Osteoblast (primary cell): ENCODE measurements around the gene PLSCR4. TPM values are rescaled to one million over a fixed set of nuclear protein-coding genes. Genes with fewer than 3 reads are reported as not detected.

ENCODE experiments used
- DNase-seq: peaks from one replicate; pipeline ENCODE4 v3.0.0; 2011; ENCODE audit warnings: low spot score, mixed read lengths; ENCODE audit not compliant: insufficient read length; ENCODE audit errors: missing footprints
- H2AFZ ChIP-seq: 2 replicates; pipeline ENCODE4 v1.6.0; 2011; ENCODE audit warnings: mild to moderate bottlenecking, low read length
- H3K27ac ChIP-seq: 2 replicates; pipeline ENCODE4 v1.5.1; 2011; ENCODE audit warnings: mild to moderate bottlenecking, low read depth, low read length, moderate library complexity
- H3K27me3 ChIP-seq: 2 replicates; pipeline ENCODE4 v1.6.0; 2012; ENCODE audit warnings: mild to moderate bottlenecking, control low read depth, inconsistent platforms, low read length, moderate library complexity; ENCODE audit not compliant: insufficient read depth
- H3K36me3 ChIP-seq: 2 replicates; pipeline ENCODE4 v1.5.1; 2011; ENCODE audit warnings: mild to moderate bottlenecking, low read length, control low read depth, moderate library complexity; ENCODE audit not compliant: insufficient read depth
- H3K4me1 ChIP-seq: 2 replicates; pipeline ENCODE4 v1.5.1; 2011; ENCODE audit warnings: mild to moderate bottlenecking, low read length, control low read depth, moderate library complexity; ENCODE audit not compliant: insufficient read depth
- H3K4me2 ChIP-seq: 2 replicates; pipeline ENCODE4 v1.6.0; 2011; ENCODE audit warnings: mild to moderate bottlenecking, low read length; ENCODE audit not compliant: insufficient read depth
- H3K4me3 ChIP-seq: fragments of 200-600 bp; sonication (generic); 3 replicates; pipeline ENCODE4 v1.5.1; 2012; ENCODE audit warnings: mild to moderate bottlenecking, low read length, inconsistent platforms; ENCODE audit not compliant: insufficient read depth
- H3K79me2 ChIP-seq: 2 replicates; pipeline ENCODE4 v1.6.0; 2012; ENCODE audit warnings: mild to moderate bottlenecking, low read length, control low read depth, inconsistent platforms; ENCODE audit not compliant: insufficient read depth
- H3K9me3 ChIP-seq: 2 replicates; pipeline ENCODE4 v1.5.1; 2011; ENCODE audit warnings: low read depth, low read length, control low read depth
- H4K20me1 ChIP-seq: 2 replicates; pipeline ENCODE4 v1.6.0; 2012; ENCODE audit warnings: mild to moderate bottlenecking, low read length, control low read depth; ENCODE audit not compliant: insufficient read depth
- CTCF ChIP-seq: IDR thresholded peaks from 2 replicates; pipeline ENCODE4 v1.5.1; 2011; ENCODE audit warnings: mild to moderate bottlenecking, low read depth, low read length, moderate library complexity; ENCODE audit errors: extremely low read depth
- total RNA-seq: library from RNA; depleted of rRNA; stranded (reverse); fragments of >200 nt; gene quantifications from 2 replicates; pipeline ENCODE4 v1.2.3, GENCODE V29; 2012

PLSCR4 gene
- total RNA-seq, 1 donor = 54.6 TPM

GRCh38 chr3:146156666-146157314 lies 94.1 kb downstream of the PLSCR4 start:
- H3K4me3 ChIP-seq = peak overlapping the region; percentile 84
- peaks cover 54% of the 10 kb centered on the region for H4K20me1 ChIP-seq
- peaks cover 56% of the 10 kb centered on the region for H3K4me1 ChIP-seq
- H3K27me3 ChIP-seq = no peaks in the 10 kb centered on the region
- no peaks in the 10 kb centered on the region for H3K9me3 ChIP-seq
- H3K79me2 ChIP-seq = peaks cover 96% of the 10 kb centered on the region
- H2AFZ ChIP-seq = no peak overlapping the region
- H3K36me3 ChIP-seq = peaks cover 30% of the 10 kb centered on the region
- peak overlapping the region; percentile 94 for H3K4me2 ChIP-seq
- TF ChIP-seq CTCF = no peak
- peak overlapping the region; percentile 96 for H3K27ac ChIP-seq
- no peak for DNase-seq

- DNase-seq = peak; percentile 47
- H2AFZ ChIP-seq = no peak overlapping the region
Measured at GRCh38 chr3:146156095-146156494, 94.8 kb downstream of the PLSCR4 start.

GRCh38 chr3:146154995-146155394 lies 95.9 kb downstream of the PLSCR4 start:
- no peak for DNase-seq
- Histone ChIP-seq H3K4me1 (peaks cover 56% of the 10 kb centered on the region), H3K4me3 (no peak overlapping the region)

More at GRCh38 chr3:146156095-146156494, 94.8 kb downstream of the PLSCR4 start:
- Histone ChIP-seq H3K27me3 (no peaks in the 10 kb centered on the region), H3K27ac (peak overlapping the region; percentile 96), H3K79me2 (peaks cover 98% of the 10 kb centered on the region), H3K4me2 (peak overlapping the region; percentile 94), H3K9me3 (no peaks in the 10 kb centered on the region), H3K4me3 (peak overlapping the region; percentile 84), H4K20me1 (peaks cover 55% of the 10 kb centered on the region), H3K36me3 (peaks cover 37% of the 10 kb centered on the region), H3K4me1 (peaks cover 56% of the 10 kb centered on the region)
- no peak for TF ChIP-seq CTCF

More at GRCh38 chr3:146154995-146155394, 95.9 kb downstream of the PLSCR4 start:
- no peaks in the 10 kb centered on the region for H3K27me3 ChIP-seq
- H3K4me2 ChIP-seq = peak overlapping the region; percentile 17
- peaks cover 63% of the 10 kb centered on the region for H4K20me1 ChIP-seq
- H3K36me3 ChIP-seq = peaks cover 46% of the 10 kb centered on the region
- H2AFZ ChIP-seq = no peak overlapping the region
- H3K9me3 ChIP-seq = no peaks in the 10 kb centered on the region
- TF ChIP-seq CTCF = no peak
- no peak overlapping the region for H3K27ac ChIP-seq
- peaks cover 99% of the 10 kb centered on the region for H3K79me2 ChIP-seq
